SHP77 (cell line): ENCODE results near the gene PTPRN2.
"Not testable (repeated sequence)": the region's sequence is repeated elsewhere in the genome, so short reads cannot be mapped to it uniquely, and the experiment has no call there.

Source experiments
- DNase-seq, 2 experiments: peaks; one replicate each; lab custom pipeline; 2025; lab: John Stamatoyannopoulos, UW

The PTPRN2 gene

GRCh38 chr7:157516911-157517781 lies 1070.5 kb downstream of the PTPRN2 start:
- DNase-seq = no peak

GRCh38 chr7:157516311-157516710 lies 1071.3 kb downstream of the PTPRN2 start:
- no peak for DNase-seq

GRCh38 chr7:157515342-157516041 lies 1072.1 kb downstream of the PTPRN2 start:
- DNase-seq = no peak

DNA sequence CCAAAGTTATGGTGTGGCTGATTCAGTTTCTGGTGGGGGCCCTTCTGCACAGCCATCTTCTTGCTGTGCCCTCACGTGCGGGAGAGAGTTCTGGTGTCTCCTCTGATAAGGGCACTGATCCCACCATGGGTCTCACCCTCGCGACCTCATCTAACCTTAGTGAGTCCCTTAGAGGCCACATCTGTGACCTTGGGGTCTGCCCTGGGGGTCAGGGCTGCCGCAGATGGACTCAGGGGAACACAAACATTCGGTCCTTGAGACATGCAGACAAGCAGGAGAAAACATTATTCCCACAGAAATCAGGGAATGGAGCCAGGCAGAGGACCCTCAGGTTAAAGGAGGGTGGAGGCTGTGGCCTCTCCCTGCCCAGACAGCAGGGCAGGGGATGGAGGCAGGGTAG lies 1072.9 kb downstream of the PTPRN2 start:
- DNase-seq = no peak

GRCh38 chr7:157514306-157514705 lies 1073.3 kb downstream of the PTPRN2 start:
- DNase-seq = no peak

DNA sequence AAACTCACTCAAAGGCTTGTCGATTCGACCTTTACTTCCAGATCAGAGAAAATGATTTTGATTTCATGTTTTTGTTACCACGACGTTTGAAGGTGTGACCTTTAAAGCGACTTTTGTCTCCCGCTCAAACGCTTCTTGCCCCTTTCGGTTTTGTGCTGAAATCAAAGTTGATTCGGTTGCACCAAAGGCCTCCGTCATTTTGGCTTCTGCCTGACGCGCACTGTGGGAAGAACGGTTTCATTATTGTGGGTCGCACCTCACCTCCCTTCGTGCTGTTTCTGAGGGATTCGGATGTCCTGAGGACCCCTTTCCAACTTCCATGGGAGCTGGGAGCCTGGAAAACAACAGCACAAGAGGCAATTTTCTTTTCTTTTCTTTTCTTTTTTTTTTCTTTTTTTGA lies 1073.9 kb downstream of the PTPRN2 start:
- no peak for DNase-seq

DNA sequence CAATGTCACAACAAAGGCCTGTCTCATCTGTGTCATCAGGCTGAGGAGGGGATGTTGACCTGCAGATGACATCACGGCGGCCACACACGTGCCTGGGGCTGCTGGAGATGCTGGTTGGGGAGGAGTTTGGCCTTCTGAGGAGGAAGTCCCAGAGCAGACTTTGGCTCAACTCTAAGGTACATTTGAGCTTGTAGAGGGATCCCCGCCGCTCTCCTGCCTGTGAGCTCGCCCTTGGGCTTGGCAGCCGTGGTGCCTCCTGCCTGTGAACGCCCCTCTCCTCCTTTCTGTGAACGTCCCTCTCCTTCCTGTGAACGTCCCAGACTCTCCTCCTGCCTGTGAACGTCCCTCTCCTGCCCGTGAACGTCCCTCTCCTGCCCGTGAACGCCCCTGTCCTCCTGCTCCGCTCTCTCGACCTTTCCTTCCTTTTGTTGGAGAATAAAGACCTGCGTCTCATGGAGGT lies 1074.4 kb downstream of the PTPRN2 start:
- DNase-seq = no peak

DNA sequence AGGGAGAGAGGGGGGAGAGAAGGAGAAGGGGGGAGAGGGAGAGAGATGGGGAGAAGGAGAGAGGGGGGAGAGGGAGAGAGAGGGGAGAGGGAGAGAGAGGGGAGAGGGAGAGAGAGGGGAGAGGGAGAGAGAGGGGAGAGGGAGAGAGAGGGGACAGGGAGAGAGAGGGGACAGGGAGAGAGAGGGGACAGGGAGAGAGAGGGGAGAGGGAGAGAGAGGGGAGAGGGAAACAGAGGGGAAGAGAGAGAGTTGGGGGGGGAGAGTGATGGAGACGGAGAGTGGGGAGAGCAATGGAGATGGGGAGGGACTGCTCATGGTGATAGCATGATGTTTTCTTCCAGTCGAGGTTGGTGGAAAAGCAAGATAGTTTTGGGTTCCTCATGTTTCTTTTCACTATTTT lies 1078.4 kb downstream of the PTPRN2 start:
- DNase-seq = no peak

DNA sequence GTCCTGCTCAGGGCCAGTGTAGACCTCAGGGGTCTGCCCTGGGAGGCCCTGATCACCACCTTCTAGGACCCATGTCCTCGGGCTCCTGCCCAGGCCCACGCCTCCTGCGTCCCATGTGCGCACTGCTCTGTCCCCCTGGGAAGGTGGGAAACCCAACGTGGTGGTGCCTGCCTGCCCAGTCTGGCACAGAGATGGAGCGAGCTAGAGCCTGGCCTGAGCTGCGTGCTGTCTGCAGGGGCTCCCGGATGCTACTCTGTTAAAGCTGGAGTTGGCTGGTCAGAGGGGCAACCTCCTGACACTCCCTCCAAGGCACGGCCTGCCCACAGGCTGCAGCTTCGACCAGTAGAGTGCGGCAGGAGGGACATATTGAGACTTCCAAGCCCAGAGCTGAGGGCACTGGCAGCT lies 1079.1 kb downstream of the PTPRN2 start:
- no peak for DNase-seq

- DNase-seq = no peak
These were observed 1079.6 kb downstream of the PTPRN2 start for GRCh38 chr7:157507987-157508386.

DNA sequence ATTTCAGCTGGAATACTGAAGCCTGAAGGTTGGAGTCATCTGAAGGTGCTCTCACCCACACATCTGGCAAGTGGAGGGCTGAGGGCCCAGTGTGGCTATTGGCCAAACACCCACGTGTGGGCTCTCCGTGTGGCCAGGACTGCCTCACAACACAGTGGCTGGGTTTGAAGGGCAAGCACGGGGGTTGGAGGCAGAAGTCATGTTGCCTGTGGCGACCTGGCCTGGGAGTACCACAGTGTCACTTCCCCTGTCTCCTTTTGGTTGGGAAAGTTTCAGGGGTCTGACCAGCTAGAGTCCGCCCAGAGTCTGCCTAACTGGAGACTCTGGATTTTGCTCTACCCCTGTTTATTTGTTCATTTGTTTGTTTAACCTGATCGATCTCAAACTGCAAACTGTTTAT lies 1081.4 kb downstream of the PTPRN2 start:
- DNase-seq = no peak

- no peak for DNase-seq
These were observed 1082.0 kb downstream of the PTPRN2 start for GRCh38 chr7:157505646-157506045.

DNA sequence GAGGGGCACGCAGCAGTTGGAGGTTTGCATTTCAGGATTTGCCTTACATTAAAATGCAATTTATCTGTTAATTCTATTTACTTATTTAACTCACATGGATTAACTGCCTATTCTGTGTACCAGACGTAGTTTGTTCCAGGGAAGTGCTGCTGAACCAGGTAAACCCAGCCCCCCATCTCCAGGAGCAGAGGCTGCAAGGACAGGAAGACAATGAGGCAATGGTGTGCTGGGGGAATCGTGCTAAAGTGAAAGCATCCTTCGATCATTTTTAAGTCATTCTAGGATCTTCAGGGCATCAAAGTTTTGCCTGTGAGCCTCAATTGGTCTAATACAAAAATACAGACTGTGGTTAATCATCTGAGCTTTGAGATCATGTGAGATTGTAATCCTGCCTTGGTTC lies 1084.4 kb downstream of the PTPRN2 start:
- no peak for DNase-seq

DNA sequence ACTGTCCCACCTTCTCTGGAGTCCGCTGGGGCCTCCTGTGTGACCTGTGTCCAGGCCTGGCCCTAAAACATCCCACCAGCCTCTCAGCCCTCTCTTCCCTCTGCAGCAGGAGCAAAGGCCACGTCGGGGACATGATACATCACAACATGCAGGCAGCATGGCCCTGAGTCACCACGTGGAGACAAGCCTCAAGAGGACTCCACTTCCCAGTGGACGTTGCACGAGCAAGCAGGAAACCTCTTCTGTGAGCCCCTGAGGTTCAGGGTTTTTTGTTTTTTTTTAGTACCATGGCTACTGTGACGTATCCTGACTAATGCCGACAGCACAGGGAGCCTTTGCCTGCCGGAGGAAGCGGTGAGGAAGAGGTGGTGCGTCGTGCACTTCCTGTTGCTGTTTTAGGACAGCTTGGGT lies 1084.9 kb downstream of the PTPRN2 start:
- DNase-seq = no peak

GRCh38 chr7:157501581-157501980 lies 1086.0 kb downstream of the PTPRN2 start:
- no peak for DNase-seq

- DNase-seq = not testable (repeated sequence)
These were observed 1086.6 kb downstream of the PTPRN2 start for GRCh38 chr7:157500989-157501540.

DNA sequence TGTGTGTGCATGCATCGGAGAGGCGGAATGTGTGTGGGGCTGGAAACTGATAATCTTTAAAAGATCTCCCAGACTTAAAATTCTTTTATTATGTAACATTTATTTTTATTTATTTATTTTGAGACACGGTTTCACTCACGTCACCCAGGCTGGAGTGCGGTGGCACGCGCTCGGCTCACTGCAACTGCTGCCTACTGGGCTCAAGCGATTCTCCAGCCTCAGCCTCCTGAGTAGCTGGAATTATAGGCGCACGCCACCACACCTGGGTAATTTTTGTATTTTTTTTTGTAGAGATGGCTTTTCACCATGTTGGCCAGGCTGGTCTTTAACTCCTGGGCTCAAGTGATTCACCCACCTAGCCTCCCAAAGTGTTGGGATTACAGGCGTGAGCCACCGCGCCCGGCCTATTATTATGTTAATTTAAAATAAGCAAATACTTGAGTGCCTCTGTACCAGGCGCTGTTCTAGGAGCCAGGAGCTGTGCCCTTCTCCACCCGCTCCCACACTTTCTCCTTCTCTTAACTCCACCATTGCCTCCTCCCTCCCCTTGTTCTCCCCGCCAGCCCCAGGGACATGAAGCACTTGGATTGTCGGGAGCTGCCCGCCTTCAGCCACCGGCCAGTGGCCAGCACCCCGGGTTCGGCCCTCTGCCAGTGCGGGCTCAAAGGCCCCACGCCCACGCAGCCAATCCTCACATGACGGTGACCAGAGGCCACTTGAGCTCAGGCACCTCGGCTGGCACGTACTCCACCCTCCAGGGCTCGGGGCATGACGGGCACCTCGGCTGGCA lies 1087.3 kb downstream of the PTPRN2 start:
- no peak for DNase-seq

DNA sequence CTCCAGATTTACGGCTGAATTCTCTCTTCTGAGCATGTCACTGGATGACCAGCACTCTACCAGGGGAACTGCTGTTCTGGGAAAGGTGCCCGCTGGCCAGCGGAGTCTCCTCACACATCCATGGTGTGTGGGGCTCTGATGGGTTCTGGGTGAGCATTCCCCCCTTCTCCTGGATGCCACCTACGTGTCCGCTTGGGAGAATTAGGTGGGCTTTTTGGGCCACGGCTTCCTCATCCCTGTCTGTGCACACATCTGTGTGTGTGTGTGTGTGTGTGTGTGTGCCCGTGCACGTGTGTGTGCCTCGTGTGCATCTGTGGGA lies 1087.8 kb downstream of the PTPRN2 start:
- no peak for DNase-seq

DNA sequence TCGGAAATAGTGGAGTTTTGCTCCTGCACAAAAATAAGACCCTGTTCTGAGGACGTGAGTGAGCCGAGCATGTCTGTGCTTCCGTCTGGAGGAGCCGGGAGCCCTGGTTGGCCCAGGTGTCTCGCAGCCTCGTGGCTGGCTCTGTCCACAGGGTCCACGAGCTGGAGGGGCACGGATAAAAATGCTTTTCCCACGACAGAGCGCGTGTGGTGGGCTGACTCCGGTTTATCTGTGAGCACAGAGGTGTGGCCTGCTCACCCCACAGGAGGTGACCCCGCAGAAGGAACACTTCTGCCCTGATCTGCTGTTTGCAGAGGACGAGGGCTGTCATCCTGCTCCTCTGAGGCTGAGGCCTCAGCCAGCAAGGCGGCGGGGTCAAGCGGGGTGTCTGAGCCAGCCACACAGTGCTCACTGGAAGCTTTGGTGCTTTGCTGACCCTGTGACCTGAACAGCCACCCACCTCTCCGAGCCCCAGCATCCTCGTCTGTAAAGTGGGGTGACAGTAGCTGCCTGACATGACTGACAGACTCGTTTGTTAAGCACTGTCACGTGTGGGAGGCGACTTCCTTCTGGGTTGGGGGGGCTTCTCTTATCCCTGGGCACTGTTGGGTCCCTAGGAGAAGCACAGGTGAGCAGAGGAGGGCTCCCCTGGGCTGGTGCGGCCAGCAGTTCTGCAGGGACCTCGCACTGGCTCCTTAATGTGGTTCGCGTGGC lies 1088.3 kb downstream of the PTPRN2 start:
- DNase-seq = no peak

DNA sequence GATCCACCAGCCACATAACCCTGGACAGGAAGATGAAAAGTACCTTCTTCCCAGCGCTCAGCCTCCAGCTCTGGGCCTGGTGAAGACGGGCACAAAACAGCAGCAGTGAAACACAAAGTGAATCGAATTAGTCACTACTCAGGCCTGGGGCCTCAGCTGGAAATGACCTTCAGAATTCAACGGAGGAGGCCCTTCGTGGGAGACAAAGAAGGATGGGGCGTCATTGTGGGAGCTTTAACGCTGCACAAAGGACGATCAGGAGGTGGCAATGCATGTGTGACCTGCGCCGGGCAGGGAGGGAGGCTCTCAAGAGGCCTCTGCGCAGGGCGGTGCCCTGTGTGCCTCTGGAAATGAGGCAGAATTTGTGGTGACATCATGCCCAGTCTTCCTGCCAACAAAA lies 1089.0 kb downstream of the PTPRN2 start:
- DNase-seq = no peak

GRCh38 chr7:157497744-157498651 lies 1089.6 kb downstream of the PTPRN2 start:
- DNase-seq = no peak
